OCI-LY1 (cell line): ENCODE data around the gene MPRIP.
"Not testable (repeated sequence)": the region's sequence is repeated elsewhere in the genome, so short reads cannot be mapped to it uniquely, and the experiment has no call there.

Source experiments
- H2AFZ ChIP-seq: fragments of 200-600 bp; sonication (generic), shearing (Covaris generic); 2 replicates; pipeline ENCODE4 v1.6.0; 2014; ENCODE audit warnings: antibody characterized with exemption, mild to moderate bottlenecking, low read length
- H3F3A ChIP-seq: fragments of 200-600 bp; sonication (generic), shearing (Covaris generic); 2 replicates; pipeline ENCODE4 v1.6.0; 2014; ENCODE audit warnings: mild to moderate bottlenecking, antibody characterized with exemption, low read length, moderate library complexity; ENCODE audit not compliant: insufficient read depth
- H3K27ac ChIP-seq: fragments of 200-600 bp; sonication (generic); 2 replicates; pipeline ENCODE4 v1.5.1; 2014; ENCODE audit warnings: low read length, mixed run types, mild to moderate bottlenecking, low read depth; ENCODE audit not compliant: poor library complexity, severe bottlenecking
- H3K27me3 ChIP-seq: fragments of 200-600 bp; sonication (generic); 2 replicates; pipeline ENCODE4 v1.6.0; 2014; ENCODE audit warnings: antibody characterized with exemption, mild to moderate bottlenecking, low read length, moderate library complexity; ENCODE audit not compliant: insufficient read depth
- H3K36me3 ChIP-seq: fragments of 200-600 bp; sonication (generic); 2 replicates; pipeline ENCODE4 v1.6.1; 2014; ENCODE audit warnings: mild to moderate bottlenecking, antibody characterized with exemption, low read length, moderate library complexity, mixed read lengths; ENCODE audit not compliant: insufficient read depth
- H3K4me1 ChIP-seq: fragments of 200-600 bp; sonication (generic); 2 replicates; pipeline ENCODE4 v1.5.1; 2014; ENCODE audit warnings: mild to moderate bottlenecking, low read length, moderate library complexity; ENCODE audit not compliant: insufficient read depth, severe bottlenecking
- H3K4me2 ChIP-seq: fragments of 200-600 bp; sonication (generic), shearing (Covaris generic); 2 replicates; pipeline ENCODE4 v1.6.1; 2014; ENCODE audit warnings: low read length
- H3K4me3 ChIP-seq: fragments of 200-600 bp; sonication (generic); 2 replicates; pipeline ENCODE4 v1.5.1; 2014; ENCODE audit warnings: low read length, low read depth, mild to moderate bottlenecking, mixed read lengths; ENCODE audit not compliant: poor library complexity, severe bottlenecking
- H3K79me2 ChIP-seq: fragments of 200-600 bp; shearing (Covaris generic); 2 replicates; pipeline ENCODE4 v1.6.1; 2016; ENCODE audit warnings: mixed run types, low read length, mixed read lengths; ENCODE audit not compliant: insufficient read depth
- H3K9ac ChIP-seq: fragments of 200-600 bp; sonication (generic), shearing (Covaris generic); 2 replicates; pipeline ENCODE4 v1.6.1; 2014; ENCODE audit warnings: mild to moderate bottlenecking, low read length, mixed read lengths
- H3K9me2 ChIP-seq: fragments of 200-600 bp; sonication (generic), shearing (Covaris generic); 2 replicates; pipeline ENCODE4 v1.6.1; 2014; ENCODE audit warnings: low read depth, mild to moderate bottlenecking, low read length, mixed read lengths
- H3K9me3 ChIP-seq: fragments of 200-600 bp; shearing (Covaris generic); 2 replicates; pipeline ENCODE4 v1.6.1; 2014; ENCODE audit warnings: low read length, mixed read lengths
- H4K20me1 ChIP-seq: fragments of 200-600 bp; sonication (generic), shearing (Covaris generic); 2 replicates; pipeline ENCODE4 v1.6.0; 2016; ENCODE audit warnings: mild to moderate bottlenecking, low read length; ENCODE audit not compliant: insufficient read depth
- CTCF ChIP-seq: fragments of 200-600 bp; sonication (generic), shearing (Covaris generic); IDR thresholded peaks from 2 replicates; pipeline ENCODE4 v1.5.1; 2017; ENCODE audit warnings: mild to moderate bottlenecking, antibody characterized with exemption, low read length, moderate library complexity, mixed read lengths
- EZH2 ChIP-seq: fragments of 200-600 bp; sonication (generic), shearing (Covaris generic); IDR thresholded peaks from 2 replicates; pipeline ENCODE4 v1.8.0; 2017; ENCODE audit warnings: borderline replicate concordance, mixed run types, mild to moderate bottlenecking, antibody characterized with exemption, low read length, moderate library complexity, mixed read lengths

Gene MPRIP

GRCh38 chr17:17011043-17011907 is 31.0 kb upstream of the MPRIP start:
- not testable (repeated sequence) for H3K9ac ChIP-seq, H4K20me1 ChIP-seq, H3K9me2 ChIP-seq, H2AFZ ChIP-seq, H3K4me3 ChIP-seq, H3K9me3 ChIP-seq, H3K27me3 ChIP-seq, H3K79me2 ChIP-seq, H3K36me3 ChIP-seq, H3K4me2 ChIP-seq, H3F3A ChIP-seq, H3K4me1 ChIP-seq, H3K27ac ChIP-seq

- H4K20me1 ChIP-seq, H3K4me1 ChIP-seq, H3K4me3 ChIP-seq, H3K9me3 ChIP-seq, H3K9ac ChIP-seq, H3K36me3 ChIP-seq, H3K27ac ChIP-seq, H3K9me2 ChIP-seq, H3F3A ChIP-seq, H3K4me2 ChIP-seq, H3K79me2 ChIP-seq, H3K27me3 ChIP-seq, H2AFZ ChIP-seq: not testable (repeated sequence)
These were observed 28.2 kb upstream of the MPRIP start for GRCh38 chr17:17013828-17014747.

DNA sequence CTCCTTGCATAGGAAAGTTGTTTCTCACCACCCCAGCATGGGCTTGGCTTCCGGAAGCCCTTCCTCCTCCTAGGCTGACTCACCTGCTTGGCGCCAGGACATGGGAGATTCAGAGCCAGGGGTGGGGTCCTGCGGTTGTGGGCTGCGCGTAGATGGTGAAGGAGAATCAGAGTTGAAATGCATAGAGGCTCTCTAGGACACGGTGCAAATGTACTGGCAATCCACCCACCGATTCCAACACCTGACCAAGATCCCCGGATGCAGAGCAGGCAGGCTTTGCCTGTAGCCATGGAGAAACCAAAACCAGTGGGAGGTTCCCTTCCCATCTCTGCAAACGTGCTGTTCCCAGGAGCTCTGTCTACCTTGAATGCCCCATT is 27.5 kb upstream of the MPRIP start:
- H3K9me3 ChIP-seq, H3K9me2 ChIP-seq, H3K4me1 ChIP-seq, H3K4me3 ChIP-seq, H2AFZ ChIP-seq, H3K4me2 ChIP-seq, H3K9ac ChIP-seq, H3K79me2 ChIP-seq, H3K27ac ChIP-seq, H3F3A ChIP-seq, H3K36me3 ChIP-seq, H3K27me3 ChIP-seq, H4K20me1 ChIP-seq: not testable (repeated sequence)

DNA sequence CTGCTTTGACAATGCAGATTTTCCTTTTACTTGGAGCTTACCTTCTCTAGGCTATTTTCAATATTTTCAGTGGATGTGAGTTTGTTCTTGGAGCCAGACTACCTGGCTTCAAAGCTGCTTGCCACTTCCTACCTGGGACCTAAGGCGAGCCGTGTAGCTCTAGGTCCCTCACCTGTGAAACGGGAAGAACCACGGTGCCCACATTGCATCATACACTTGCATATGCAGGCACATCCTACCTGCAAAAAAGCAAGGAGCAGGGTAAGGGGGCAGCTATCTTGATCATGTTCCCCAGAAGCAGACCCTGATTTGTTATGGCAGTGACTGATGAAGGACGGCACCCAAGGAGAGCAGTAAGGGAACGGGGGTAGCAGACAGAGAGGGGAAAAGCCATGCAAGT is 27.0 kb upstream of the MPRIP start:
- H3K4me3 ChIP-seq: no peak overlapping the region
- H4K20me1 ChIP-seq: no peaks in the 10 kb centered on the region
- no peak for TF ChIP-seq CTCF
- no peak for TF ChIP-seq EZH2
- no peaks in the 10 kb centered on the region for H3K36me3 ChIP-seq
- no peaks in the 10 kb centered on the region for H3F3A ChIP-seq
- H3K9me3 ChIP-seq: no peaks in the 10 kb centered on the region
- H3K4me2 ChIP-seq: no peak overlapping the region
- H3K9me2 ChIP-seq: no peaks in the 10 kb centered on the region
- no peaks in the 10 kb centered on the region for H3K79me2 ChIP-seq
- H2AFZ ChIP-seq: no peak overlapping the region
- H3K27me3 ChIP-seq: peaks cover 4% of the 10 kb centered on the region; the same call in 1 of the 2 replicates
- H3K4me1 ChIP-seq: no peaks in the 10 kb centered on the region
- H3K9ac ChIP-seq: no peak overlapping the region
- H3K27ac ChIP-seq: no peak overlapping the region

DNA sequence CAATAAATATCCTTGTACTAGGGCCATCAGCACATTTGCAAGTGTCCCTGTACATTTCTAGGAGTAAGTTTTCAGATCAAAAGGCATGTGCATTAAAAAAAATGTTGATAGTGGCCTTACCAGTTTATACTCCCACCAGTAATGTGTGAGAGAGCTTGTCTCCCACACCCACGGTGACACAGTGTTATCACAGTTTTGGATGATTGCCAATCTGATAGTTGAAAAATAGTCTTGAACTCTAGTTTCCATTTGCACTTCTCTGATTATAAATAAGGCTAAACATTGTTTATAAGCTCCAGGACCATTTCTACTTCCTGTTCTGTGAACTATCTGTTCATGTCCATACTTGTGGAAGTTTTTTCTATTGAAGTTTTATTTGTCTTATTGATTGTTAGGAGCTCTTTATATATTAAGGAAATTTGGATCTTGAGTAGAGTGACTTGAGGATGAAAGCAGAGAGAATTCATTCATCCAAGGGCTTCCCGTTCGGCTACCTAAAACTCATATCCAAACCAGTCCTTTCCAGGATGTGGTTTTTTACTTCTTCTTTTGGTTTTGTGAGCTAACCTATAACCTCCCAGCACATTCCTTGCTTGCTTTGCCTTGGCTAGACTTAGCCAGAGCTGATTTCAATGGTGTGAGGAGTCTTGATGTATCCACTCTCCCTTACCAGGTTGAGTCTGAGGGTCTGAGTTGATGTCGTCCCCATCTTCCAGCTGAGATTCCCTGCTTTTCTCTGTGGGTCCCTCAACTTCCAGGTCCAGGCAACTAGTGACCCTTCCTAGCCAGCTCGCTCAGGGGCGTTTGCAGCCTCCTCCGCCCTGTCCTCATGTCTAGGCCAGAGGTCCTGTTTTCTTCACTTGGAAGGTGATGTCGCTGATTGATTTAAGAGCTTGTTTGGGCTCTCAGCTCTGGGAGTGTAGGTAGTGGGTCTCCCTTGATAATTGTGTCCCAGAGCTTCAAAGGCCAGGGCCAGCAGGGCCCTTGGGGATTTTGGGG is 25.8 kb upstream of the MPRIP start:
- not testable (repeated sequence) for H3K27ac ChIP-seq, H3K4me1 ChIP-seq, H2AFZ ChIP-seq, H3F3A ChIP-seq, H3K4me3 ChIP-seq, H4K20me1 ChIP-seq, H3K4me2 ChIP-seq, H3K36me3 ChIP-seq, H3K9me3 ChIP-seq, H3K27me3 ChIP-seq, H3K9me2 ChIP-seq, H3K79me2 ChIP-seq, H3K9ac ChIP-seq
